K562 (cell line): ENCODE data around the gene SPPL3.

Experiments used
- CTCF ChIP-seq, 3 experiments: IDR thresholded peaks in 2 of 3; conservative IDR thresholded peaks in 1 of 3; 2 replicates each; pipeline ENCODE4 v1.5.1; 2011 to 2012; ENCODE audit warnings: low read length in 3 of 3, mild to moderate bottlenecking in 3 of 3, control low read depth in 2 of 3, improper control_type of control experiment in 1 of 3, inconsistent platforms in 1 of 3, low read depth in 1 of 3, mixed read lengths in 1 of 3, moderate library complexity in 1 of 3; ENCODE audit not compliant: insufficient read depth in 2 of 3
- PHB ChIP-seq: fragments of 250-450 bp; sonication (Bioruptor Pico); IDR thresholded peaks from 2 replicates; pipeline ENCODE4 v1.5.0; 2021

DNA sequence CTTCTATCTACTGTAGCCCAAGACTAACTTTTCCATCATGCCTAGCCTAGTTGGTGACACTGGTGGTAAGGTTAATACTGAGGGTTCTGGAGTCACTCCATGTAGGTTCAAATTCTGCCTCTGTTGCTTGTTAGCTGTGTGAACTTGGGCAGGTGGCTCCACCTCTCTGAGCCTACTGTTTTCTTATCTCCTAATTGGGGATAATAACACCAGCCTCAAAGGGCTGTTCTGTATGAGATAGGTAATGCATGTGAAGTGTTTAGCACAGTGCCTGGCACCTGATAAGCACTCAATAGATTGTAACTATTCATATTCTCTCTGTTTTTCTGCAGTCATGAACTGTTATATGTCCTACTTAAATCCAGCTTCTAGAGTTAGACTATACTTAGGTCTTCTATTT lies 17.5 kb upstream of the SPPL3 start:
- no peak for TF ChIP-seq CTCF (IDR thresholded peaks at IDR 0.05 in 2 of 3, conservative IDR thresholded peaks at IDR 0.05 in 1 of 3; ENCODE audit: insufficient read depth in 2 of 3, low read depth in 1 of 3, low read length in 3 of 3)
- no peak for TF ChIP-seq PHB (CRISPR knock-in tag)
